ENCODE data around the gene ATP2A3. TPM values are rescaled to one million over a fixed set of nuclear protein-coding genes. Genes with fewer than 3 reads are reported as not detected.

ATP2A3 gene
- total RNA-seq, 1 experiment from 2014 or later, result 8.2 TPM

GRCh38 chr17:3959295-3959899 is 4.8 kb downstream of the ATP2A3 start:
- peak; percentile 20 to 40 for DNase-seq
- no peaks in the 10 kb centered on the region for H3K9me3 Mint-ChIP-seq (ENCODE audit: unreplicated experiment)
- H3K27me3 Mint-ChIP-seq (ENCODE audit: insufficient read depth, unreplicated experiment), result no peaks in the 10 kb centered on the region
- BruUV-seq (replicated peaks), result no TSS peak
- ChIA-PET POLR2A (no interaction called here), CTCF (no interaction called here)
- intact Hi-C loops (cut with micrococcal nuclease; ENCODE audit: unreplicated experiment), result no loop called here
- TF ChIP-seq CTCF (IDR thresholded peaks at IDR 0.05; ENCODE audit: insufficient read depth in 1 of 2, low read depth in 1 of 2, low read length in 1 of 2, severe bottlenecking in 1 of 2, unreplicated experiment in 1 of 2), result no peak
- H3K9me3 ChIP-seq, result no peaks in the 10 kb centered on the region
- peaks cover 10% of the 10 kb centered on the region for H3K4me1 ChIP-seq
- H3K36me3 ChIP-seq (ENCODE audit: control insufficient read depth, insufficient read depth, low read length), result no peaks in the 10 kb centered on the region
- no peaks in the 10 kb centered on the region for H3K27me3 ChIP-seq (replicated peaks; ENCODE audit: control insufficient read depth, insufficient read depth, low read length)
- no peaks in the 10 kb centered on the region for H3K36me3 Mint-ChIP-seq (ENCODE audit: insufficient read depth, unreplicated experiment)
- peak overlapping the region; percentile 15 for H3K27ac Mint-ChIP-seq (ENCODE audit: unreplicated experiment)
- H3K4me1 Mint-ChIP-seq (ENCODE audit: low read depth, unreplicated experiment), result peaks cover 7% of the 10 kb centered on the region
- H3K4me3 Mint-ChIP-seq (ENCODE audit: unreplicated experiment), result no peak overlapping the region
- no peak overlapping the region for H3K4me3 ChIP-seq (ENCODE audit: low read depth, low read length)

GRCh38 chr17:3957735-3958599 is 6.3 kb downstream of the ATP2A3 start:
- Mint-ChIP-seq H3K4me1 (ENCODE audit: low read depth, unreplicated experiment) (peaks cover 7% of the 10 kb centered on the region), H3K27ac (ENCODE audit: unreplicated experiment) (no peak overlapping the region)
- POLR2A ChIA-PET, result no interaction called here

GRCh38 chr17:3956983-3957382 is 7.3 kb downstream of the ATP2A3 start:
- intact Hi-C loops (cut with micrococcal nuclease; ENCODE audit: unreplicated experiment), result no loop called here
- H3K4me1 Mint-ChIP-seq (ENCODE audit: low read depth, unreplicated experiment), result peaks cover 7% of the 10 kb centered on the region
- H3K4me3 Mint-ChIP-seq (ENCODE audit: unreplicated experiment), result no peak overlapping the region
- TF ChIP-seq CTCF (IDR thresholded peaks at IDR 0.05; ENCODE audit: insufficient read depth in 1 of 2, low read depth in 1 of 2, low read length in 1 of 2, severe bottlenecking in 1 of 2, unreplicated experiment in 1 of 2), result no peak
- H3K9me3 Mint-ChIP-seq (ENCODE audit: unreplicated experiment), result no peaks in the 10 kb centered on the region
- no peaks in the 10 kb centered on the region for H3K27me3 ChIP-seq (replicated peaks; ENCODE audit: control insufficient read depth, insufficient read depth, low read length)
- H3K27ac Mint-ChIP-seq (ENCODE audit: unreplicated experiment), result no peak overlapping the region
- H3K27me3 Mint-ChIP-seq (ENCODE audit: insufficient read depth, unreplicated experiment), result no peaks in the 10 kb centered on the region
- H3K4me1 ChIP-seq, result peaks cover 10% of the 10 kb centered on the region
- no peaks in the 10 kb centered on the region for H3K36me3 ChIP-seq (ENCODE audit: control insufficient read depth, insufficient read depth, low read length)
- H3K36me3 Mint-ChIP-seq (ENCODE audit: insufficient read depth, unreplicated experiment), result no peaks in the 10 kb centered on the region
- POLR2A ChIA-PET, result no interaction called here
- H3K9me3 ChIP-seq, result no peaks in the 10 kb centered on the region
- BruUV-seq (replicated peaks), result no TSS peak
- DNase-seq, result no peak
- CTCF ChIA-PET, result no interaction called here
- H3K4me3 ChIP-seq (ENCODE audit: low read depth, low read length), result no peak overlapping the region

More at GRCh38 chr17:3957735-3958599, 6.3 kb downstream of the ATP2A3 start:
- Mint-ChIP-seq H3K27me3 (ENCODE audit: insufficient read depth, unreplicated experiment) (no peaks in the 10 kb centered on the region), H3K9me3 (ENCODE audit: unreplicated experiment) (no peaks in the 10 kb centered on the region), H3K36me3 (ENCODE audit: insufficient read depth, unreplicated experiment) (no peaks in the 10 kb centered on the region), H3K4me3 (ENCODE audit: unreplicated experiment) (no peak overlapping the region)
- no TSS peak for BruUV-seq (replicated peaks)
- Histone ChIP-seq H3K27me3 (replicated peaks; ENCODE audit: control insufficient read depth, insufficient read depth, low read length) (no peaks in the 10 kb centered on the region), H3K4me3 (ENCODE audit: low read depth, low read length) (no peak overlapping the region), H3K9me3 (no peaks in the 10 kb centered on the region), H3K36me3 (ENCODE audit: control insufficient read depth, insufficient read depth, low read length) (no peaks in the 10 kb centered on the region), H3K4me1 (peaks cover 10% of the 10 kb centered on the region)
- CTCF ChIA-PET, result no interaction called here
- intact Hi-C loops (cut with micrococcal nuclease; ENCODE audit: unreplicated experiment), result no loop called here
- no peak for DNase-seq
- TF ChIP-seq CTCF (IDR thresholded peaks at IDR 0.05; ENCODE audit: insufficient read depth in 1 of 2, low read depth in 1 of 2, low read length in 1 of 2, severe bottlenecking in 1 of 2, unreplicated experiment in 1 of 2), result no peak

Measured in Caco-2 (cell line).